Neural progenitor cell (in vitro differentiated cells): ENCODE measurements around the gene XRN1. TPM values are rescaled to one million over a fixed set of nuclear protein-coding genes. Genes with fewer than 3 reads are reported as not detected.

ENCODE experiments used
- DNase-seq: peaks from one replicate; pipeline ENCODE4 v3.0.0-alpha.2; 2016; ENCODE audit warnings: low spot score
- H2AFZ ChIP-seq: fragments of 200-600 bp; sonication (generic); replicated peaks from 2 replicates; pipeline ENCODE4 v1.6.1; 2016; ENCODE audit warnings: antibody characterized with exemption
- H3F3A ChIP-seq: fragments of 200-600 bp; sonication (generic); 2 replicates; pipeline ENCODE4 v1.6.1; 2016; ENCODE audit warnings: antibody characterized with exemption, low read depth
- H3K27ac ChIP-seq: fragments of 200-600 bp; sonication (generic); 2 replicates; pipeline ENCODE4 v1.5.1; 2016; ENCODE audit warnings: mild to moderate bottlenecking
- H3K27me3 ChIP-seq: fragments of 200-600 bp; sonication (generic); 2 replicates; pipeline ENCODE4 v1.6.1; 2016; ENCODE audit warnings: mild to moderate bottlenecking, moderate library complexity
- H3K36me3 ChIP-seq: fragments of 200-600 bp; sonication (generic); 2 replicates; pipeline ENCODE4 v1.5.1; 2016
- H3K4me1 ChIP-seq: fragments of 200-600 bp; sonication (generic); 2 replicates; pipeline ENCODE4 v1.6.1; 2016; ENCODE audit warnings: mixed run types
- H3K4me2 ChIP-seq: fragments of 200-600 bp; sonication (generic); 2 replicates; pipeline ENCODE4 v1.6.1; 2016
- H3K4me3 ChIP-seq: fragments of 200-600 bp; sonication (generic); 2 replicates; pipeline ENCODE4 v1.5.1; 2016
- H3K79me2 ChIP-seq: fragments of 200-600 bp; sonication (generic); 2 replicates; pipeline ENCODE4 v1.6.1; 2016; ENCODE audit warnings: low read depth
- H3K9ac ChIP-seq: fragments of 200-600 bp; sonication (generic); 2 replicates; pipeline ENCODE4 v1.6.1; 2016
- H3K9me3 ChIP-seq: fragments of 200-600 bp; sonication (generic); 2 replicates; pipeline ENCODE4 v1.5.1; 2016; ENCODE audit warnings: low read depth
- H4K20me1 ChIP-seq: fragments of 200-600 bp; sonication (generic); 2 replicates; pipeline ENCODE4 v1.6.1; 2016; ENCODE audit warnings: low read depth
- H3K27ac Mint-ChIP-seq: 3 replicates; pipeline ENCODE4 v1.8.0; 2021; ENCODE audit warnings: mixed read lengths
- H3K27me3 Mint-ChIP-seq: 2 replicates; pipeline ENCODE4 v1.8.0; 2022; ENCODE audit warnings: low read depth, mild to moderate bottlenecking, inconsistent platforms, moderate library complexity, mixed read lengths; ENCODE audit not compliant: insufficient read depth
- H3K36me3 Mint-ChIP-seq: 3 replicates; pipeline ENCODE4 v1.8.0; 2021; ENCODE audit warnings: mixed read lengths
- H3K4me1 Mint-ChIP-seq: 3 replicates; pipeline ENCODE4 v1.8.0; 2021; ENCODE audit warnings: mixed read lengths
- H3K4me3 Mint-ChIP-seq: 3 replicates; pipeline ENCODE4 v1.8.0; 2021; ENCODE audit warnings: mild to moderate bottlenecking, moderate library complexity, mixed read lengths
- H3K9me3 Mint-ChIP-seq: 3 replicates; pipeline ENCODE4 v1.8.0; 2020; ENCODE audit warnings: mixed read lengths
- CTCF ChIP-seq: fragments of 200-600 bp; sonication (generic); IDR thresholded peaks from 2 replicates; pipeline ENCODE4 v1.5.1; 2017; ENCODE audit warnings: antibody characterized with exemption, mild to moderate bottlenecking
- EZH2 ChIP-seq: fragments of 200-600 bp; sonication (generic); IDR thresholded peaks from 2 replicates; pipeline ENCODE4 v1.6.1; 2017; ENCODE audit warnings: antibody characterized with exemption, mild to moderate bottlenecking, moderate library complexity
- EZH2phosphoT487 ChIP-seq: fragments of 200-600 bp; sonication (generic); IDR thresholded peaks from 2 replicates; pipeline ENCODE4 v1.6.1; 2017; ENCODE audit warnings: antibody characterized with exemption
- total RNA-seq: library from RNA; depleted of rRNA; stranded (reverse); fragments of >200 nt; gene quantifications from 2 replicates; pipeline ENCODE4 v1.2.3, GENCODE V29; 2015; ENCODE audit warnings: low replicate concordance

Gene XRN1
- total RNA-seq, 1 donor from 2014 or later, result 40.1 TPM

DNA sequence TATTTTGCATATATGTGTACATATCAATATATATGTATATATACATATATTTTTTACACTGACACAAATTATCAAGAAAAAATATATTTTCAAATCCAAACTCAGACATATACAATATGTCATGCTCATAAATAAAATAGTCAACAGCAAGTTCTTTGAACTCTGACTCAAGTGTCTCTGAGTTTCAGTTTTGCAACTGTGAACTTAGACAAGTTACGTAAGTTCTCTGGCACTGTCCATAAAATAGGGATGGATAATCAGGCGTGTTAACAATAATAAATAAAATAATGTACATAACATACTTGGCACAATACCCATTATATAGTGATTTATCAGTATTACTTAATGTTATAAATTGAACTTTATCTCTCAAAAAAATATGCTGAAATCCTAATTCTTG is 12.1 kb upstream of the XRN1 start:
- no peak overlapping the region for H3K27ac Mint-ChIP-seq
- no peaks in the 10 kb centered on the region for H3K9me3 Mint-ChIP-seq
- Histone ChIP-seq H3K4me3 (no peak overlapping the region), H3K79me2 (no peaks in the 10 kb centered on the region), H3K9ac (no peak overlapping the region), H3K4me1 (no peaks in the 10 kb centered on the region), H3K27me3 (no peaks in the 10 kb centered on the region), H2AFZ (no peak overlapping the region), H3F3A (peaks cover 4% of the 10 kb centered on the region), H3K9me3 (no peaks in the 10 kb centered on the region), H3K4me2 (no peak overlapping the region), H3K27ac (no peak overlapping the region), H3K36me3 (peaks cover 3% of the 10 kb centered on the region), H4K20me1 (no peaks in the 10 kb centered on the region)
- no peak overlapping the region for H3K4me3 Mint-ChIP-seq
- H3K4me1 Mint-ChIP-seq, result no peaks in the 10 kb centered on the region
- DNase-seq, result no peak
- TF ChIP-seq CTCF (no peak), EZH2 (no peak), EZH2phosphoT487 (no peak)
- H3K36me3 Mint-ChIP-seq, result peaks cover 6% of the 10 kb centered on the region
- H3K27me3 Mint-ChIP-seq, result no peaks in the 10 kb centered on the region

DNA sequence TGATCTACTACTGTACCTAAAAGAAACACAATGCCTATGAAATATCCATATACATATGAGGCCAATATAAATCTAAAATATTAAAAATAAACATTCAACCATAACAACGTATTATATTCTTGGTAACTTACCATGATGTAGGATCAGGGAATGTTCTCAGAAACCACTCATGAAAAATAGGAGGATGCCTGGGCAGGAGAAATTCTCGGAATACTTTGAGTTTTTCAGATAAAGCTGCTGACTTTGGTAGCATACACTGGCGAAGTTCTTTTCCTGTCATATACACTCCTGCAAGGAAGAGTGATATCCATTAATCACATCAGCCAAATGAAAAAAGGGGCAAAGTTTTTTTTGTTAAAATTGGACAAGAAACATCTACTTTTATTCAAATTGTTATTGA is 11.3 kb upstream of the XRN1 start:
- Mint-ChIP-seq H3K36me3 (peaks cover 6% of the 10 kb centered on the region), H3K9me3 (no peaks in the 10 kb centered on the region), H3K4me3 (no peak overlapping the region), H3K27ac (no peak overlapping the region), H3K4me1 (no peaks in the 10 kb centered on the region), H3K27me3 (no peaks in the 10 kb centered on the region)
- Histone ChIP-seq H3K36me3 (peaks cover 3% of the 10 kb centered on the region), H3K27me3 (no peaks in the 10 kb centered on the region), H3K4me2 (no peak overlapping the region), H3K27ac (no peak overlapping the region), H3K9ac (no peak overlapping the region), H3K79me2 (no peaks in the 10 kb centered on the region), H4K20me1 (no peaks in the 10 kb centered on the region), H3K4me1 (no peaks in the 10 kb centered on the region), H3K9me3 (no peaks in the 10 kb centered on the region), H2AFZ (no peak overlapping the region), H3F3A (peaks cover 4% of the 10 kb centered on the region), H3K4me3 (no peak overlapping the region)
- no peak for DNase-seq
- no peak for TF ChIP-seq EZH2
- TF ChIP-seq EZH2phosphoT487, result no peak
- no peak for TF ChIP-seq CTCF

GRCh38 chr3:142450881-142451280 is 3.0 kb upstream of the XRN1 start:
- peaks cover 5% of the 10 kb centered on the region for H3F3A ChIP-seq
- Mint-ChIP-seq H3K4me3 (no peak overlapping the region), H3K4me1 (peaks cover 20% of the 10 kb centered on the region), H3K9me3 (no peaks in the 10 kb centered on the region), H3K27me3 (no peaks in the 10 kb centered on the region), H3K36me3 (peaks cover 4% of the 10 kb centered on the region), H3K27ac (no peak overlapping the region)
- H3K9ac ChIP-seq, result no peak overlapping the region
- peaks cover 16% of the 10 kb centered on the region for H3K4me1 ChIP-seq
- DNase-seq, result no peak
- no peaks in the 10 kb centered on the region for H3K36me3 ChIP-seq
- no peaks in the 10 kb centered on the region for H3K27me3 ChIP-seq
- no peak overlapping the region for H2AFZ ChIP-seq
- no peak overlapping the region for H3K4me2 ChIP-seq
- H3K79me2 ChIP-seq, result peaks cover 19% of the 10 kb centered on the region
- no peaks in the 10 kb centered on the region for H3K9me3 ChIP-seq
- TF ChIP-seq CTCF, result no peak
- no peak for TF ChIP-seq EZH2phosphoT487
- TF ChIP-seq EZH2, result no peak
- no peak overlapping the region for H3K4me3 ChIP-seq
- H4K20me1 ChIP-seq, result no peaks in the 10 kb centered on the region
- H3K27ac ChIP-seq, result no peak overlapping the region
